ENCODE measurements around the gene NDRG3.
A peak's percentile ranks its signal among the peaks of the same experiment; 100 is the strongest.

NDRG3 gene

GRCh38 chr20:36623444-36623843 lies 122.4 kb downstream of the NDRG3 start:
- no peak overlapping the region for H3K23ac ChIP-seq (ENCODE audit: low read length in 2 of 2)
- H2BK15ac ChIP-seq (ENCODE audit: low read depth, poor library complexity, severe bottlenecking) = no peak overlapping the region
- H3K27ac ChIP-seq (ENCODE audit: low read length, poor library complexity, severe bottlenecking) = no peak overlapping the region
- no peak overlapping the region for H3K4ac ChIP-seq (ENCODE audit: low read depth in 1 of 2, low read length in 2 of 2)
- WGBS = 100% methylated on average over 2 of the region's 2 CpGs
- H3K36me3 ChIP-seq (ENCODE audit: control insufficient read depth in 1 of 2, insufficient read depth in 2 of 2, low read depth in 1 of 2, low read length in 2 of 2) = no peaks in the 10 kb centered on the region
- no peak overlapping the region for H2AFZ ChIP-seq (ENCODE audit: low read depth, low read length)
- H4K8ac ChIP-seq (ENCODE audit: low read length) = no peak overlapping the region
- H3K9me3 ChIP-seq (ENCODE audit: control insufficient read depth, low read length) = no peaks in the 10 kb centered on the region
- no peaks in the 10 kb centered on the region for H3K27me3 ChIP-seq (ENCODE audit: control insufficient read depth in 1 of 2, insufficient read depth in 1 of 2, low read length in 2 of 2)
- no peak overlapping the region for H3K18ac ChIP-seq (ENCODE audit: low read depth in 1 of 2, low read length in 2 of 2)
- H2BK12ac ChIP-seq (ENCODE audit: low read length in 2 of 2) = no peak overlapping the region
- H4K91ac ChIP-seq (ENCODE audit: low read length) = no peak overlapping the region
- no peak overlapping the region for H2BK5ac ChIP-seq (ENCODE audit: low read depth, low read length, poor library complexity, severe bottlenecking)
- H3K79me1 ChIP-seq (replicated peaks; ENCODE audit: low read length, poor library complexity, severe bottlenecking) = no peaks in the 10 kb centered on the region
- no peak overlapping the region for H3K14ac ChIP-seq (ENCODE audit: low read length in 2 of 2)
- no peak overlapping the region for H3K4me3 ChIP-seq (ENCODE audit: insufficient read depth in 1 of 2, low read depth in 1 of 2, low read length in 2 of 2)
- no peak for DNase-seq
- no peak overlapping the region for H3K9ac ChIP-seq (ENCODE audit: low read length)
- no peak overlapping the region for H2BK120ac ChIP-seq (ENCODE audit: low read depth, low read length)
- H3K4me2 ChIP-seq (ENCODE audit: low read length, poor library complexity, severe bottlenecking) = no peak overlapping the region
- H2AK5ac ChIP-seq (ENCODE audit: low read length, severe bottlenecking) = no peak overlapping the region
- peaks cover 1% of the 10 kb centered on the region for H3K4me1 ChIP-seq (ENCODE audit: control insufficient read depth, insufficient read depth, low read depth, low read length)

- Histone ChIP-seq H3K14ac (ENCODE audit: low read length in 2 of 2) (no peak overlapping the region), H4K8ac (ENCODE audit: low read length) (no peak overlapping the region), H3K79me1 (replicated peaks; ENCODE audit: low read length, poor library complexity, severe bottlenecking) (no peaks in the 10 kb centered on the region), H2BK120ac (ENCODE audit: low read depth, low read length) (no peak overlapping the region), H3K36me3 (ENCODE audit: control insufficient read depth in 1 of 2, insufficient read depth in 2 of 2, low read depth in 1 of 2, low read length in 2 of 2) (peaks cover 0 to under 1% of the 10 kb centered on the region in 2 experiments), H3K4me3 (ENCODE audit: insufficient read depth in 1 of 2, low read depth in 1 of 2, low read length in 2 of 2) (no peak overlapping the region), H3K4me1 (ENCODE audit: control insufficient read depth, insufficient read depth, low read depth, low read length) (peaks cover 1% of the 10 kb centered on the region), H3K23ac (ENCODE audit: low read length in 2 of 2) (no peak overlapping the region), H2BK15ac (ENCODE audit: low read depth, poor library complexity, severe bottlenecking) (no peak overlapping the region), H3K4ac (ENCODE audit: low read depth in 1 of 2, low read length in 2 of 2) (no peak overlapping the region), H3K18ac (ENCODE audit: low read depth in 1 of 2, low read length in 2 of 2) (no peak overlapping the region), H3K4me2 (ENCODE audit: low read length, poor library complexity, severe bottlenecking) (no peak overlapping the region), H3K9ac (ENCODE audit: low read length) (no peak overlapping the region), H3K9me3 (ENCODE audit: control insufficient read depth, low read length) (no peaks in the 10 kb centered on the region), H2BK12ac (ENCODE audit: low read length in 2 of 2) (no peak overlapping the region), H3K27me3 (ENCODE audit: control insufficient read depth in 1 of 2, insufficient read depth in 1 of 2, low read length in 2 of 2) (no peaks in the 10 kb centered on the region), H2AK5ac (ENCODE audit: low read length, severe bottlenecking) (no peak overlapping the region), H2BK5ac (ENCODE audit: low read depth, low read length, poor library complexity, severe bottlenecking) (no peak overlapping the region), H4K91ac (ENCODE audit: low read length) (no peak overlapping the region), H2AFZ (ENCODE audit: low read depth, low read length) (no peak overlapping the region), H3K27ac (ENCODE audit: low read length, poor library complexity, severe bottlenecking) (no peak overlapping the region)
- WGBS = 86% methylated on average over 5 of the region's 5 CpGs
- DNase-seq = no peak
Observed at GRCh38 chr20:36620917-36621316, 125.0 kb downstream of the NDRG3 start.

GRCh38 chr20:36614781-36615557 lies 130.9 kb downstream of the NDRG3 start:
- Histone ChIP-seq H3K23ac (ENCODE audit: low read length in 2 of 2) (no peak overlapping the region), H2AK5ac (ENCODE audit: low read length, severe bottlenecking) (no peak overlapping the region), H2BK12ac (ENCODE audit: low read length in 2 of 2) (no peak overlapping the region), H3K9ac (ENCODE audit: low read length) (no peak overlapping the region), H3K27me3 (ENCODE audit: control insufficient read depth in 1 of 2, insufficient read depth in 1 of 2, low read length in 2 of 2) (no peaks in the 10 kb centered on the region), H3K4ac (ENCODE audit: low read depth in 1 of 2, low read length in 2 of 2) (no peak overlapping the region), H2BK5ac (ENCODE audit: low read depth, low read length, poor library complexity, severe bottlenecking) (no peak overlapping the region), H3K79me1 (replicated peaks; ENCODE audit: low read length, poor library complexity, severe bottlenecking) (peaks cover 17% of the 10 kb centered on the region), H3K18ac (ENCODE audit: low read depth in 1 of 2, low read length in 2 of 2) (no peak overlapping the region), H3K9me3 (ENCODE audit: control insufficient read depth, low read length) (no peaks in the 10 kb centered on the region), H3K27ac (ENCODE audit: low read length, poor library complexity, severe bottlenecking) (peak overlapping the region; percentile 42), H4K8ac (ENCODE audit: low read length) (no peak overlapping the region), H3K4me1 (ENCODE audit: control insufficient read depth, insufficient read depth, low read depth, low read length) (peaks cover 16% of the 10 kb centered on the region), H3K4me2 (ENCODE audit: low read length, poor library complexity, severe bottlenecking) (no peak overlapping the region), H3K4me3 (ENCODE audit: insufficient read depth in 1 of 2, low read depth in 1 of 2, low read length in 2 of 2) (no peak overlapping the region), H4K91ac (ENCODE audit: low read length) (no peak overlapping the region), H2BK15ac (ENCODE audit: low read depth, poor library complexity, severe bottlenecking) (no peak overlapping the region), H3K14ac (ENCODE audit: low read length in 2 of 2) (no peak overlapping the region), H3K36me3 (ENCODE audit: control insufficient read depth in 1 of 2, insufficient read depth in 2 of 2, low read depth in 1 of 2, low read length in 2 of 2) (peaks cover 40 to 60% of the 10 kb centered on the region in 2 experiments), H2AFZ (ENCODE audit: low read depth, low read length) (no peak overlapping the region), H2BK120ac (ENCODE audit: low read depth, low read length) (no peak overlapping the region)
- WGBS = 93% methylated on average over 13 of the region's 14 CpGs
- DNase-seq = no peak

GRCh38 chr20:36613974-36614373 lies 131.9 kb downstream of the NDRG3 start:
- no peak overlapping the region for H4K91ac ChIP-seq (ENCODE audit: low read length)
- DNase-seq = no peak
- no peak overlapping the region for H3K9ac ChIP-seq (ENCODE audit: low read length)
- H3K27ac ChIP-seq (ENCODE audit: low read length, poor library complexity, severe bottlenecking) = peak overlapping the region; percentile 12
- no peak overlapping the region for H2BK12ac ChIP-seq (ENCODE audit: low read length in 2 of 2)
- H2BK15ac ChIP-seq (ENCODE audit: low read depth, poor library complexity, severe bottlenecking) = no peak overlapping the region
- peaks cover 50 to 70% of the 10 kb centered on the region in 2 experiments for H3K36me3 ChIP-seq (ENCODE audit: control insufficient read depth in 1 of 2, insufficient read depth in 2 of 2, low read depth in 1 of 2, low read length in 2 of 2)
- no peak overlapping the region for H2AK5ac ChIP-seq (ENCODE audit: low read length, severe bottlenecking)
- no peak overlapping the region for H3K14ac ChIP-seq (ENCODE audit: low read length in 2 of 2)
- H3K18ac ChIP-seq (ENCODE audit: low read depth in 1 of 2, low read length in 2 of 2) = no peak overlapping the region
- no peak overlapping the region for H3K4ac ChIP-seq (ENCODE audit: low read depth in 1 of 2, low read length in 2 of 2)
- no peaks in the 10 kb centered on the region for H3K27me3 ChIP-seq (ENCODE audit: control insufficient read depth in 1 of 2, insufficient read depth in 1 of 2, low read length in 2 of 2)
- no peak overlapping the region for H3K4me3 ChIP-seq (ENCODE audit: insufficient read depth in 1 of 2, low read depth in 1 of 2, low read length in 2 of 2)
- no peak overlapping the region for H2BK120ac ChIP-seq (ENCODE audit: low read depth, low read length)
- H2AFZ ChIP-seq (ENCODE audit: low read depth, low read length) = no peak overlapping the region
- H3K4me2 ChIP-seq (ENCODE audit: low read length, poor library complexity, severe bottlenecking) = no peak overlapping the region
- WGBS = 94% methylated on average over 3 of the region's 3 CpGs
- H4K8ac ChIP-seq (ENCODE audit: low read length) = no peak overlapping the region
- no peak overlapping the region for H3K23ac ChIP-seq (ENCODE audit: low read length in 2 of 2)
- peaks cover 16% of the 10 kb centered on the region for H3K4me1 ChIP-seq (ENCODE audit: control insufficient read depth, insufficient read depth, low read depth, low read length)
- no peak overlapping the region for H2BK5ac ChIP-seq (ENCODE audit: low read depth, low read length, poor library complexity, severe bottlenecking)
- no peaks in the 10 kb centered on the region for H3K9me3 ChIP-seq (ENCODE audit: control insufficient read depth, low read length)
- peaks cover 19% of the 10 kb centered on the region for H3K79me1 ChIP-seq (replicated peaks; ENCODE audit: low read length, poor library complexity, severe bottlenecking)

Measured in mesenchymal stem cell (in vitro differentiated cells and primary cell).